H9 (cell line): Measurements from ENCODE around the gene HSD17B8. TPM values are rescaled to one million over a fixed set of nuclear protein-coding genes. Genes with fewer than 3 reads are reported as not detected.

Experiments
- DNase-seq: peaks from one replicate; pipeline ENCODE4 v3.0.0-alpha.2; 2017
- H2AFZ ChIP-seq: one replicate; pipeline ENCODE4 v1.6.1; 2013; ENCODE audit warnings: mild to moderate bottlenecking, low read length, control low read depth, moderate library complexity
- H2AK5ac ChIP-seq: 2 replicates; pipeline ENCODE4 v1.6.1; 2013; ENCODE audit warnings: low read length, control low read depth, mixed read lengths; ENCODE audit not compliant: insufficient read length
- H2BK120ac ChIP-seq: one replicate; pipeline ENCODE4 v1.6.1; 2013; ENCODE audit warnings: low read depth, mild to moderate bottlenecking, low read length, control low read depth, inconsistent platforms; ENCODE audit not compliant: poor library complexity, severe bottlenecking
- H2BK12ac ChIP-seq: 2 replicates; pipeline ENCODE4 v1.6.1; 2013; ENCODE audit warnings: low read length, control low read depth, mixed read lengths, low read depth; ENCODE audit not compliant: insufficient read length
- H2BK15ac ChIP-seq: 2 replicates; pipeline ENCODE4 v1.6.1; 2013; ENCODE audit warnings: low read depth, low read length, control low read depth
- H2BK20ac ChIP-seq: one replicate; pipeline ENCODE4 v1.6.1; 2013; ENCODE audit warnings: low read depth, mild to moderate bottlenecking, low read length, control low read depth, inconsistent platforms; ENCODE audit not compliant: poor library complexity, severe bottlenecking
- H2BK5ac ChIP-seq: 2 replicates; pipeline ENCODE4 v1.6.1; 2013; ENCODE audit warnings: low read length, control low read depth, mixed read lengths; ENCODE audit not compliant: insufficient read length
- H3K14ac ChIP-seq: 2 replicates; pipeline ENCODE4 v1.6.1; 2013; ENCODE audit warnings: low read length, control low read depth; ENCODE audit not compliant: insufficient read depth
- H3K18ac ChIP-seq: 2 replicates; pipeline ENCODE4 v1.6.1; 2013; ENCODE audit warnings: low read depth, mild to moderate bottlenecking, mixed read lengths, low read length, control low read depth; ENCODE audit not compliant: insufficient read length
- H3K23ac ChIP-seq: 2 replicates; pipeline ENCODE4 v1.6.1; 2013; ENCODE audit warnings: low read length, control low read depth, mixed read lengths, low read depth; ENCODE audit not compliant: insufficient read length
- H3K23me2 ChIP-seq: 2 replicates; pipeline ENCODE4 v1.6.1; 2013; ENCODE audit warnings: low read depth, mild to moderate bottlenecking, mixed read lengths, low read length, control low read depth; ENCODE audit not compliant: insufficient read length, poor library complexity, severe bottlenecking
- H3K27ac ChIP-seq: 2 replicates; pipeline ENCODE4 v1.5.1; 2013; ENCODE audit warnings: low read length, control low read depth, mixed read lengths, low read depth; ENCODE audit not compliant: insufficient read length
- H3K27me3 ChIP-seq: 2 replicates; pipeline ENCODE4 v1.6.1; 2013; ENCODE audit warnings: low read length, control low read depth, inconsistent platforms; ENCODE audit not compliant: insufficient read depth
- H3K4ac ChIP-seq: 2 replicates; pipeline ENCODE4 v1.6.1; 2013; ENCODE audit warnings: low read depth, mild to moderate bottlenecking, control low read depth, inconsistent platforms, low read length, moderate library complexity
- H3K4me1 ChIP-seq: 2 replicates; pipeline ENCODE4 v1.6.1; 2013; ENCODE audit warnings: low read length, control low read depth, inconsistent platforms; ENCODE audit not compliant: insufficient read depth
- H3K4me2 ChIP-seq: 2 replicates; pipeline ENCODE4 v1.6.1; 2013; ENCODE audit warnings: low read length, control low read depth, mixed read lengths; ENCODE audit not compliant: insufficient read length, insufficient read depth
- H3K56ac ChIP-seq: 2 replicates; pipeline ENCODE4 v1.6.1; 2013; ENCODE audit warnings: low read depth, mild to moderate bottlenecking, mixed read lengths, low read length, control low read depth; ENCODE audit not compliant: insufficient read length
- H3K79me1 ChIP-seq: 2 replicates; pipeline ENCODE4 v1.6.1; 2013; ENCODE audit warnings: low read depth, mild to moderate bottlenecking, moderate library complexity, low read length, control low read depth, inconsistent platforms; ENCODE audit not compliant: insufficient read depth, poor library complexity, severe bottlenecking
- H3K79me2 ChIP-seq: 2 replicates; pipeline ENCODE4 v1.6.1; 2013; ENCODE audit warnings: low read length, control low read depth, inconsistent platforms; ENCODE audit not compliant: insufficient read depth
- H3K9ac ChIP-seq: 2 replicates; pipeline ENCODE4 v1.6.1; 2013; ENCODE audit warnings: low read length, control low read depth, mixed read lengths; ENCODE audit not compliant: insufficient read length; ENCODE audit errors: extremely low read depth
- H3K9me3 ChIP-seq: one replicate; pipeline ENCODE4 v1.6.1; 2013; ENCODE audit warnings: low read depth, low read length, inconsistent platforms; ENCODE audit not compliant: control insufficient read depth
- H3T11ph ChIP-seq: one replicate; pipeline ENCODE4 v1.6.1; 2013; ENCODE audit warnings: mild to moderate bottlenecking, low read length, control low read depth, inconsistent platforms
- H4K20me1 ChIP-seq: one replicate; pipeline ENCODE4 v1.6.1; 2013; ENCODE audit not compliant: control insufficient read depth, insufficient read length, insufficient read depth
- H4K5ac ChIP-seq: 2 replicates; pipeline ENCODE4 v1.6.1; 2013; ENCODE audit warnings: low read depth, mild to moderate bottlenecking, mixed read lengths, low read length, control low read depth; ENCODE audit not compliant: insufficient read length
- H4K8ac ChIP-seq: replicated peaks from 2 replicates; pipeline ENCODE4 v1.6.1; 2013; ENCODE audit warnings: low read length, control low read depth, mixed read lengths, low read depth; ENCODE audit not compliant: insufficient read length
- H4K91ac ChIP-seq: 2 replicates; pipeline ENCODE4 v1.6.1; 2013; ENCODE audit warnings: low read depth, mild to moderate bottlenecking, moderate library complexity, mixed read lengths, low read length, control low read depth; ENCODE audit not compliant: insufficient read length
- H3K27ac Mint-ChIP-seq, 3 experiments: 2 replicates in 2 of 3; 3 replicates in 1 of 3; pipeline ENCODE4 v1.8.0; 2020 to 2021; ENCODE audit warnings: mixed read lengths in 3 of 3, mild to moderate bottlenecking in 1 of 3, moderate library complexity in 1 of 3
- H3K27me3 Mint-ChIP-seq: 2 replicates; pipeline ENCODE4 v1.8.0; 2021; ENCODE audit warnings: low read depth, mild to moderate bottlenecking, moderate library complexity, mixed read lengths
- H3K36me3 Mint-ChIP-seq, 3 experiments: 2 replicates in 2 of 3; 3 replicates in 1 of 3; pipeline ENCODE4 v1.8.0; 2020 to 2021; ENCODE audit warnings: low read depth in 3 of 3, mixed read lengths in 3 of 3; ENCODE audit not compliant: insufficient read depth in 1 of 3
- H3K4me1 Mint-ChIP-seq, 2 experiments: 2 replicates each; pipeline ENCODE4 v1.8.0; 2020; ENCODE audit warnings: mixed read lengths in 2 of 2
- H3K4me3 Mint-ChIP-seq, 2 experiments: 2 replicates in 1 of 2; 3 replicates in 1 of 2; pipeline ENCODE4 v1.8.0; 2020 to 2021; ENCODE audit warnings: mild to moderate bottlenecking in 2 of 2, mixed read lengths in 2 of 2, moderate library complexity in 1 of 2
- H3K9me3 Mint-ChIP-seq, 2 experiments: 2 replicates in 1 of 2; 3 replicates in 1 of 2; pipeline ENCODE4 v1.8.0; 2020; ENCODE audit warnings: mild to moderate bottlenecking in 2 of 2, mixed read lengths in 2 of 2, moderate library complexity in 1 of 2
- CTCF ChIP-seq: fragments of 200-600 bp; sonication (generic); conservative IDR thresholded peaks from 3 replicates; pipeline ENCODE4 v1.8.0; 2021; ENCODE audit warnings: antibody characterized with exemption, mild to moderate bottlenecking
- WGBS: extraction: QIAGEN DNeasy Blood & Tissue Kit; methylation state at CpG from one replicate; pipeline ENCODE4 v1.1.7; 2013; ENCODE audit warnings: missing lambda C conversion rate, low lambda C conversion rate, mixed read lengths; ENCODE audit not compliant: insufficient read length; ENCODE audit errors: extremely low coverage; 5-methylcytosine and 5-hydroxymethylcytosine counted together
- total RNA-seq: library from RNA; stranded (reverse); gene quantifications from 2 replicates; pipeline ENCODE4 v1.2.1, GENCODE V29; 2021

Gene HSD17B8
- total RNA-seq, 1 experiment from 2014 or later, result 7.1 TPM

GRCh38 chr6:33201935-33202334 is 2.5 kb upstream of the HSD17B8 start:
- peaks cover 25 to 38% (median 28%) of the 10 kb centered on the region in 3 experiments for H3K36me3 Mint-ChIP-seq
- Histone ChIP-seq H2BK15ac (no peak overlapping the region), H3K79me2 (peaks cover 4% of the 10 kb centered on the region; the same call in 1 of the 2 replicates), H3K14ac (no peak overlapping the region), H3K4ac (no peak overlapping the region), H3K79me1 (no peaks in the 10 kb centered on the region), H3K23ac (no peak overlapping the region), H3K27ac (no peak overlapping the region), H2AK5ac (no peak overlapping the region), H3K18ac (no peak overlapping the region), H4K5ac (no peak overlapping the region), H2BK120ac (no peak overlapping the region), H2BK20ac (no peak overlapping the region), H3K56ac (no peak overlapping the region), H2AFZ (no peak overlapping the region), H4K91ac (no peak overlapping the region), H3K4me2 (peak overlapping the region; percentile 86), H2BK12ac (no peak overlapping the region), H3K9ac (no peak overlapping the region), H3T11ph (no peak overlapping the region), H4K8ac (no peak overlapping the region), H4K20me1 (no peaks in the 10 kb centered on the region), H3K23me2 (peaks cover 18% of the 10 kb centered on the region), H3K4me1 (peaks cover 15% of the 10 kb centered on the region; the same call in 1 of the 2 replicates), H3K27me3 (peaks cover 17% of the 10 kb centered on the region; the same call in 1 of the 2 replicates), H2BK5ac (no peak overlapping the region), H3K9me3 (no peaks in the 10 kb centered on the region)
- WGBS, result no CpG with 5 or more reads among the region's 6 CpGs
- H3K4me1 Mint-ChIP-seq, result peaks cover 51 to 63% of the 10 kb centered on the region in 2 experiments
- DNase-seq, result no peak
- H3K4me3 Mint-ChIP-seq, result peak overlapping the region; percentile 96 to 99
- no peak for TF ChIP-seq CTCF
- no peak overlapping the region for H3K27ac Mint-ChIP-seq
- no peaks in the 10 kb centered on the region; a peak in 1 of 5 replicates for H3K9me3 Mint-ChIP-seq
- peaks cover 21% of the 10 kb centered on the region for H3K27me3 Mint-ChIP-seq
